ENCODE measurements around the gene C9orf152. TPM values are rescaled to one million over a fixed set of nuclear protein-coding genes. Genes with fewer than 3 reads are reported as not detected.

Gene C9orf152
- total and polyA plus RNA-seq, 2 of the 13 experiments (the other 11 are each of a cell fraction or from before 2014, with no cell fraction given) = 0.24 to 0.48 TPM

DNA sequence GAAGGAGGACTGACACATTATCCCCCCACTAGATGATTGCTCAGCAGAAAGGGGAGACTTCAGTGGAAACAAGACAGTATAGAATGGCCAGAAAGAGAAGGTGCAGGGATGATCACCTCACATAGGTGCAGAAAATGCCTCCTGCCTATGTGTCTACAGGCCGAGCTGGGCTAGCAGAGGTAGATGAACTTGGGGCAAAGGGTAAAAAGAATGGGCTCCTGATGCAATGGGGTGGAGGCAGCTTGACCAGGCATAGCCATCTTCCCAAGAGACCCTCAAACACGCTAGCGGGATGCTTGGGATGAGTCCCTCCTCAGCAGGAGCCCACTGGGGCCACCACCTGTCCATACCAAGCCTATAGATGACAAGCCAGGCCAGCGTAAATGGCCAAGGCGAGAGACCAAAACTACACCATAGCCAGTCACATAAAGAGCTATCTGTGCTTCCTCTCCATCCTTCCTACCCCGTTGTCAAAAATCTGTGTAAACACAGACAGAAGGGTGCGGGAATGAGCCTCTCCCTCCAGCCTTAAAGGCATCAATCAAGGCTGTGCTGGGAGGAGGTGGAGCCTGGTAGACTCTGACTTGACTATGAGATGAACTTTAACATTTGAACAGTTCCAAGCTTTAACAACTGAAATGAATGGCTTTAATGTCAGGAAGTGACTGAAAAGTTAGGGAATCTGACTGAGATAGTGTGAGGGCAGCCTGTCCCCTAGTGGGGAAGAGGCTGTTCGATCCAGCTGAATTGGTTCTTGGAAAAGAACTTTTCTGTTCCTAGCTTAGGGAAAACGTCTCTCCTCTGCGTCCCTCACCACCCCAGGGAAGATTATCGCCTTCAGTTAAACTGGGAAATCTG is 10.4 kb downstream of the C9orf152 start (continued):
- TF ChIP-seq ZNF770 (CRISPR knock-in tag; IDR thresholded peaks at IDR 0.05) = peak; percentile 72
- TF ChIP-seq NR2F2 (IDR thresholded peaks at IDR 0.05; ENCODE audit: borderline replicate concordance, low read depth) = peak; percentile 48; the same call in 1 of the 2 replicates
- no peak for TF ChIP-seq ZNF737 (CRISPR knock-in tag; IDR thresholded peaks at IDR 0.05; ENCODE audit: borderline replicate concordance)
- TF ChIP-seq NAIF1 (CRISPR knock-in tag; IDR thresholded peaks at IDR 0.05; ENCODE audit: borderline replicate concordance) = no peak
- TF ChIP-seq MED1 (CRISPR knock-in tag; IDR thresholded peaks at IDR 0.05) = peak; percentile 66
- peak; percentile 54 for TF ChIP-seq RARA (CRISPR knock-in tag; IDR thresholded peaks at IDR 0.05)
- peak; percentile 49; the same call in 1 of the 2 replicates for TF ChIP-seq ZKSCAN8 (CRISPR knock-in tag; IDR thresholded peaks at IDR 0.05; ENCODE audit: borderline replicate concordance)
- TF ChIP-seq SOX6 (IDR thresholded peaks at IDR 0.05) = no peak
- TF ChIP-seq SOX6 (CRISPR knock-in tag; IDR thresholded peaks at IDR 0.05) = peak; percentile 75
- TF ChIP-seq HNRNPUL1 (IDR thresholded peaks at IDR 0.05; ENCODE audit: low read depth, low read length) = no peak
- 0 out of 2 replicates have a peak, but pooled peaks have one; percentile 34 for TF ChIP-seq THAP11 (CRISPR knock-in tag; IDR thresholded peaks at IDR 0.05)
- TF ChIP-seq ZNF577 (CRISPR knock-in tag; IDR thresholded peaks at IDR 0.05; ENCODE audit: borderline replicate concordance, low read depth) = no peak
- no peak for TF ChIP-seq NFATC3 (CRISPR knock-in tag; IDR thresholded peaks at IDR 0.05)
- TF ChIP-seq TCF12 (IDR thresholded peaks at IDR 0.05) = no peak
- no peak for TF ChIP-seq TCF12 (CRISPR knock-in tag; IDR thresholded peaks at IDR 0.05)
- peak; percentile 58; the same call in 1 of the 2 replicates for TF ChIP-seq SOX5 (CRISPR knock-in tag; IDR thresholded peaks at IDR 0.05; ENCODE audit: borderline replicate concordance)
- TF ChIP-seq, protein P1, sequence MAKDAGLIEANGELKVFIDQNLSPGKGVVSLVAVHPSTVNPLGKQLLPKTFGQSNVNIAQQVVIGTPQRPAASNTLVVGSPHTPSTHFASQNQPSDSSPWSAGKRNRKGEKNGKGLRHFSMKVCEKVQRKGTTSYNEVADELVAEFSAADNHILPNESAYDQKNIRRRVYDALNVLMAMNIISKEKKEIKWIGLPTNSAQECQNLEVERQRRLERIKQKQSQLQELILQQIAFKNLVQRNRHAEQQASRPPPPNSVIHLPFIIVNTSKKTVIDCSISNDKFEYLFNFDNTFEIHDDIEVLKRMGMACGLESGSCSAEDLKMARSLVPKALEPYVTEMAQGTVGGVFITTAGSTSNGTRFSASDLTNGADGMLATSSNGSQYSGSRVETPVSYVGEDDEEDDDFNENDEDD (CRISPR knock-in tag; IDR thresholded peaks at IDR 0.05; ENCODE audit: borderline replicate concordance) = peak; percentile 20; the same call in 1 of the 2 replicates
- TF ChIP-seq, protein P2, sequence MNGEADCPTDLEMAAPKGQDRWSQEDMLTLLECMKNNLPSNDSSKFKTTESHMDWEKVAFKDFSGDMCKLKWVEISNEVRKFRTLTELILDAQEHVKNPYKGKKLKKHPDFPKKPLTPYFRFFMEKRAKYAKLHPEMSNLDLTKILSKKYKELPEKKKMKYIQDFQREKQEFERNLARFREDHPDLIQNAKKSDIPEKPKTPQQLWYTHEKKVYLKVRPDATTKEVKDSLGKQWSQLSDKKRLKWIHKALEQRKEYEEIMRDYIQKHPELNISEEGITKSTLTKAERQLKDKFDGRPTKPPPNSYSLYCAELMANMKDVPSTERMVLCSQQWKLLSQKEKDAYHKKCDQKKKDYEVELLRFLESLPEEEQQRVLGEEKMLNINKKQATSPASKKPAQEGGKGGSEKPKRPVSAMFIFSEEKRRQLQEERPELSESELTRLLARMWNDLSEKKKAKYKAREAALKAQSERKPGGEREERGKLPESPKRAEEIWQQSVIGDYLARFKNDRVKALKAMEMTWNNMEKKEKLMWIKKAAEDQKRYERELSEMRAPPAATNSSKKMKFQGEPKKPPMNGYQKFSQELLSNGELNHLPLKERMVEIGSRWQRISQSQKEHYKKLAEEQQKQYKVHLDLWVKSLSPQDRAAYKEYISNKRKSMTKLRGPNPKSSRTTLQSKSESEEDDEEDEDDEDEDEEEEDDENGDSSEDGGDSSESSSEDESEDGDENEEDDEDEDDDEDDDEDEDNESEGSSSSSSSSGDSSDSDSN (CRISPR knock-in tag; IDR thresholded peaks at IDR 0.05) = peak; percentile 24; the same call in 1 of the 2 replicates
- TF ChIP-seq RAD21 (CRISPR knock-in tag; IDR thresholded peaks at IDR 0.05) = peak; percentile 80
- TF ChIP-seq, protein P3, sequence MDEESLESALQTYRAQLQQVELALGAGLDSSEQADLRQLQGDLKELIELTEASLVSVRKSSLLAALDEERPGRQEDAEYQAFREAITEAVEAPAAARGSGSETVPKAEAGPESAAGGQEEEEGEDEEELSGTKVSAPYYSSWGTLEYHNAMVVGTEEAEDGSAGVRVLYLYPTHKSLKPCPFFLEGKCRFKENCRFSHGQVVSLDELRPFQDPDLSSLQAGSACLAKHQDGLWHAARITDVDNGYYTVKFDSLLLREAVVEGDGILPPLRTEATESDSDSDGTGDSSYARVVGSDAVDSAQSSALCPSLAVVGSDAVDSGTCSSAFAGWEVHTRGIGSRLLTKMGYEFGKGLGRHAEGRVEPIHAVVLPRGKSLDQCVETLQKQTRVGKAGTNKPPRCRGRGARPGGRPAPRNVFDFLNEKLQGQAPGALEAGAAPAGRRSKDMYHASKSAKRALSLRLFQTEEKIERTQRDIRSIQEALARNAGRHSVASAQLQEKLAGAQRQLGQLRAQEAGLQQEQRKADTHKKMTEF (CRISPR knock-in tag; IDR thresholded peaks at IDR 0.05) = peak; percentile 38; the same call in 1 of the 2 replicates
- 0 out of 2 replicates have a peak, but pooled peaks have one; percentile 10 for TF ChIP-seq ZNF121 (CRISPR knock-in tag; IDR thresholded peaks at IDR 0.05)
- TF ChIP-seq ELF3 (CRISPR knock-in tag; IDR thresholded peaks at IDR 0.05) = peak; percentile 66; the same call in 1 of the 2 replicates
- TF ChIP-seq SALL2 (CRISPR knock-in tag; IDR thresholded peaks at IDR 0.05) = peak; percentile 5; the same call in 1 of the 2 replicates
- peak; percentile 19 for TF ChIP-seq SKI (IDR thresholded peaks at IDR 0.05; ENCODE audit: partially characterized antibody)

Measured in HepG2 (cell line).